Activated CD8-positive, alpha-beta T cell treated with anti-CD3 and anti-CD28 coated beads for 36 hours (primary cell): ENCODE data around the gene DNAH6. TPM values are rescaled to one million over a fixed set of nuclear protein-coding genes. Genes with fewer than 3 reads are reported as not detected.
"Not testable (repeated sequence)": the region's sequence is repeated elsewhere in the genome, so short reads cannot be mapped to it uniquely, and the experiment has no call there.

Experiments used
- ATAC-seq: fragments of 200-7000 bp; cut with Tn5 transposase; one replicate; pipeline ENCODE4 v1.10.0; 2021; ENCODE audit warnings: mild to moderate bottlenecking, moderate library complexity
- CTCF ChIA-PET: fragments of 350-600 bp; sonication (Branson Sonifier 250); formaldehyde crosslinking; loops from one replicate; lab custom pipeline; 2021; ENCODE audit warnings: antibody characterized with exemption; lab: Charles Lee
- POLR2A ChIA-PET: fragments of 350-600 bp; sonication (Branson Sonifier 250); formaldehyde crosslinking; loops from one replicate; lab custom pipeline; 2021; ENCODE audit warnings: antibody characterized with exemption; lab: Charles Lee
- DNase-seq: peaks from one replicate; pipeline ENCODE4 v3.0.0-alpha.2; 2020
- H3K27ac Mint-ChIP-seq: one replicate; pipeline ENCODE4 v1.8.0; 2021; ENCODE audit warnings: mild to moderate bottlenecking, mixed read lengths
- H3K27me3 Mint-ChIP-seq: one replicate; pipeline ENCODE4 v1.8.0; 2021; ENCODE audit warnings: mixed read lengths
- H3K36me3 Mint-ChIP-seq: one replicate; pipeline ENCODE4 v1.8.0; 2021; ENCODE audit warnings: low read depth, mixed read lengths
- H3K4me1 Mint-ChIP-seq: one replicate; pipeline ENCODE4 v1.8.0; 2021; ENCODE audit warnings: low read depth, mixed read lengths
- H3K4me3 Mint-ChIP-seq: one replicate; pipeline ENCODE4 v1.8.0; 2021; ENCODE audit warnings: mild to moderate bottlenecking, moderate library complexity, mixed read lengths
- H3K9me3 Mint-ChIP-seq: one replicate; pipeline ENCODE4 v1.8.0; 2021; ENCODE audit warnings: mixed read lengths
- intact Hi-C: fragments of 100-400 bp; cut with micrococcal nuclease; formaldehyde crosslinking; loops from one replicate; pipeline ENCODE4 v1.10.0; 2022
- total RNA-seq, 2 experiments: library from RNA; stranded (reverse); gene quantifications; one replicate each; pipeline ENCODE4 v1.2.3, GENCODE V29; 2021
- TF ChIP-seq, protein P1 (sequence below): fragments of 200-600 bp; IDR thresholded peaks from one replicate; pipeline ENCODE4 v1.8.0; 2022; ENCODE audit warnings: antibody characterized with exemption, mild to moderate bottlenecking

DNAH6 gene
- total RNA-seq, 2 experiments from 2014 or later, result 0.90 to 1.3 TPM

DNA sequence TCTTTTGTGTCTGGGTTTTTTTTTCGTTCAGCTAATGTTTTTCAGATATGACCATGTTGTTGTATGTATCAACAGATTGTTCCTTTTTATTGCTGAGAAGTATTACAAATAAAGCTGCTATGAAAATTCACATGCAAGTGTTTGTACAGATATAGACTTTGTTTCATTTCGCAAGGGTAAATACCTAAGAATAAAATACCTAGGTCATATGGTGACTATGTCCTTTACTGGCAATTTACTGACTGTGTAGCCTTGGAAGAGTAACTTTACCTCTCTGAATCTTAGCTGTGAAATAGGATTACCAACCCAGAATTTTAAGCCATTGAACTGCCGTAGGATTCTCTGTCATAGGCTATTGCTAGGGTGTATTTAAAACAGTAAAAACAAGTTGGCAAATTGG, 19.0 kb upstream of the DNAH6 start:
- Mint-ChIP-seq H3K27ac (no peak overlapping the region), H3K36me3 (no peaks in the 10 kb centered on the region), H3K27me3 (no peaks in the 10 kb centered on the region), H3K4me1 (peaks cover 15% of the 10 kb centered on the region), H3K4me3 (no peak overlapping the region), H3K9me3 (peaks cover 1% of the 10 kb centered on the region)
- POLR2A ChIA-PET, result no interaction called here
- CTCF ChIA-PET, result interaction anchor here (0.9 to 2.3 kb wide), 7 partner anchors 18 to 429 kb away, joined by 3 to 25 read pairs (median 4); partner anchors contain the start of gene DNAH6
- DNase-seq, result no peak
- intact Hi-C loops, result loop anchor here (5.0 kb wide), 2 partner anchors 135 to 370 kb away; no protein-coding TSS in a partner anchor
- TF ChIP-seq, protein P1, sequence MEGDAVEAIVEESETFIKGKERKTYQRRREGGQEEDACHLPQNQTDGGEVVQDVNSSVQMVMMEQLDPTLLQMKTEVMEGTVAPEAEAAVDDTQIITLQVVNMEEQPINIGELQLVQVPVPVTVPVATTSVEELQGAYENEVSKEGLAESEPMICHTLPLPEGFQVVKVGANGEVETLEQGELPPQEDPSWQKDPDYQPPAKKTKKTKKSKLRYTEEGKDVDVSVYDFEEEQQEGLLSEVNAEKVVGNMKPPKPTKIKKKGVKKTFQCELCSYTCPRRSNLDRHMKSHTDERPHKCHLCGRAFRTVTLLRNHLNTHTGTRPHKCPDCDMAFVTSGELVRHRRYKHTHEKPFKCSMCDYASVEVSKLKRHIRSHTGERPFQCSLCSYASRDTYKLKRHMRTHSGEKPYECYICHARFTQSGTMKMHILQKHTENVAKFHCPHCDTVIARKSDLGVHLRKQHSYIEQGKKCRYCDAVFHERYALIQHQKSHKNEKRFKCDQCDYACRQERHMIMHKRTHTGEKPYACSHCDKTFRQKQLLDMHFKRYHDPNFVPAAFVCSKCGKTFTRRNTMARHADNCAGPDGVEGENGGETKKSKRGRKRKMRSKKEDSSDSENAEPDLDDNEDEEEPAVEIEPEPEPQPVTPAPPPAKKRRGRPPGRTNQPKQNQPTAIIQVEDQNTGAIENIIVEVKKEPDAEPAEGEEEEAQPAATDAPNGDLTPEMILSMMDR, result no peak
- no peak for ATAC-seq

DNA sequence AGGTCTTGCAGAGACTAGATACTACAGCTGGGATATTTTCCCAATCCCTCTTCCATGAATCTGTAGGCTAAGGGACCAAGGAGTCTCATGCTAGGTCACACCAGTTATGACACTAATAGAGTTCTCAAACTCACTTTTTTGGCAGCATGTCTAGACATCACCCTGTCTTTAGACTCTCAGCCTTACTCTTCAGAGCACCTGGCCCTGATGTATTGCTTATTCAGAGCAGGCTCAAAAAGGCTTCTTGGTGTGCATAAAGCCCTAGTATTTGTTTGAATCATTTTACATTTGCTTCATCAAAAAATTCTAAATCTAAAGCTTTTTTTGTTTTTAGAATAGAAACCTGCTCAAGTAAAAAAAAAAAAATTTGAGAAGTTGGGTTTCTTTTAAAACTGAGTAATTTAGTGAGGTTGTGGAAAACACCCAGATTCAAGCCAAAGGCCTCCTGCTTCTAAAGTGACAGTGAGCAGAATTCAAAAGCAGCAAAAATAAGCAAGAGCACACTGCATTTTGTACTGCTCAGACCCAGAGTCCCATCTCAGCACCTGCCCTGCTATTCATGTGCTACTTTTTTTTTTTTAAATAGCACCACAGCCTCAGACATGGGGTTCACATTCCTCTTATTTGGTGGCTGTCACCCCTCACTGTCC, 18.0 kb upstream of the DNAH6 start:
- H3K36me3 Mint-ChIP-seq, result no peaks in the 10 kb centered on the region
- peaks cover 2% of the 10 kb centered on the region for H3K9me3 Mint-ChIP-seq
- ATAC-seq (no peak), DNase-seq (no peak)
- POLR2A ChIA-PET, result no interaction called here
- intact Hi-C loops, result loop anchor here (5.0 kb wide), 2 partner anchors 134 to 369 kb away; no protein-coding TSS in a partner anchor
- no peak overlapping the region for H3K4me3 Mint-ChIP-seq
- H3K27ac Mint-ChIP-seq, result no peak overlapping the region
- peaks cover 15% of the 10 kb centered on the region for H3K4me1 Mint-ChIP-seq
- TF ChIP-seq, protein P1, result no peak
- CTCF ChIA-PET, result interaction anchor here (0.9 to 2.3 kb wide), 8 partner anchors 17 to 428 kb away, joined by 3 to 25 read pairs (median 4); partner anchors contain the start of gene DNAH6
- H3K27me3 Mint-ChIP-seq, result no peaks in the 10 kb centered on the region

DNA sequence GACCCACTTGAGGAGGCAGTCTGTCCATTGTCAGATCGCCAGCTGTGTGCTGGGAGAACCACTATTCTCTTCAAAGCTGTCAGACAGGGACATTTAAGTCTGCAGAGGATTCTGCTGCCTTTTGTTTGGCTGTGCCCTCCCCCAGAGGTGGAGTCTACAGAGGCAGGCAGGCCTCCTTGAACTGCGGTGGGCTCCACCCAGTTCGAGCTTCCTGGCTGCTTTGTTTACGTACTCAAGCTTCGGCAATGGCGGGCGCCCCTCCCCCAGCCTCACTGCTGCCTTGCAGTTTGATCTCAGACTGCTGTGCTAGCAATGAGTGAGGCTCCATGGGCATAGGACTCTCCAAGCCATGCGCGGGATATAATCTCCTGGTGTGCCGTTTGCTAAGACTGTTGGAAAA, 5.3 kb upstream of the DNAH6 start:
- H3K4me1 Mint-ChIP-seq, DNase-seq, H3K36me3 Mint-ChIP-seq, H3K27me3 Mint-ChIP-seq, H3K9me3 Mint-ChIP-seq, POLR2A ChIA-PET, ATAC-seq, H3K27ac Mint-ChIP-seq, H3K4me3 Mint-ChIP-seq, CTCF ChIA-PET, intact Hi-C loops: not testable (repeated sequence)

DNA sequence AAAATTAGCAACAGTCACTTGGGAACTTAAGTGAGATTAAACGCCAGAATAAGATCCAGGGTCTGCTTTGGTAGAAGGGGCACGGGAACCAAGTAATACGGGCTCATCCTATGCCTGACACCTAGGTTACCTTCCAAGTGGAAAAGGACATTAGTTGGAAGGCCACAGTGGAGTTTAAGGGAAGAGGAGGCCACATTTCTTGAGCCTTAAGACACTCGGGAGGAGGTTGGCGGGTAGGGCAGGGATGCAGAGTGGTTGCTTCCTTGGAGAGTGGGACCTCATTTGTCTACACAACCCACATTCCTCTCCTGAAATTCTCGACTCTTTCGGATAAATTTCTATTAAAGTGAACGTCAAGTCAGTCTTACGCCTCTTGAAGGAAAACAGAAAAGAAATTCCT, 510 bp upstream of the DNAH6 start:
- Mint-ChIP-seq H3K9me3 (peaks cover 5% of the 10 kb centered on the region), H3K36me3 (peaks cover 4% of the 10 kb centered on the region), H3K4me3 (peak overlapping the region; percentile 79), H3K4me1 (peaks cover 20% of the 10 kb centered on the region), H3K27ac (no peak overlapping the region), H3K27me3 (no peaks in the 10 kb centered on the region)
- intact Hi-C loops, result no loop called here
- POLR2A ChIA-PET, result interaction anchor here (0.8 kb wide), 1 partner anchor 391 kb away, joined by 3 read pairs; no protein-coding TSS in a partner anchor
- ATAC-seq (no peak), DNase-seq (no peak)
- CTCF ChIA-PET, result interaction anchor here (1.0 to 3.3 kb wide), 3 partner anchors 11 to 410 kb away, joined by 3 to 12 read pairs (median 4); no protein-coding TSS in a partner anchor
- TF ChIP-seq, protein P1, result no peak

DNA sequence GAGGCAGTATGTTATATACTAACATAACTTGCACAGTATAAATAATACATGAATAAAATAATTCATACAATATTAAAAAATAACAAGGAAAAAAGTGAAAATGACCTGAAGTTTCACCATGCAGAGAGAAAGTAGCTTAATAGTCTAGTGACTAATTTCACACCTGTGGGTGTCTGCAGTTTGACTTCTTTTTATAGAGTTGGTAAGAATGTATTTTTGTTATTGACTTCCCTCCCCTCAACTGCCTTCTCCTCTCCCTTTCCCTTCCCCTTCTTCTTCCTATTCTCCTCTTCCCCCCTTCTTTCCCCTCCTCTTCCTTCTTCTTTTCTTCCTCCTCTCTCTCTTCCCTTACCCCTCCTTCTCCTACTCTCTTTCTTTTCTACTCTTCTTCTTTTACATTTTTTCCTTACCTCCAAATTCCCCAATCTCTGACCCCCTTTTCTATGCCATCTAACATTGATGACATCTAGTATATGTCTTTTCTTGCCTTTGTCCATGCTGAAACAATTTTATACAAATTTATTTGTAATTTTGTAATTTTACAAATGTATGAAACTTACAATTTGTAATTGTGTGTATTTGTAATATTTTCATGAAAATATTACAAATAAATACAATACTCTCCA, 3.1 kb downstream of the DNAH6 start:
- Mint-ChIP-seq H3K9me3 (peaks cover 10% of the 10 kb centered on the region), H3K27ac (peak overlapping the region; percentile 22), H3K36me3 (peaks cover 1% of the 10 kb centered on the region), H3K4me3 (no peak overlapping the region), H3K27me3 (no peaks in the 10 kb centered on the region), H3K4me1 (peaks cover 20% of the 10 kb centered on the region)
- ATAC-seq (no peak), DNase-seq (no peak)
- TF ChIP-seq, protein P1, result no peak
- intact Hi-C loops, result no loop called here
- CTCF ChIA-PET, result interaction anchor here (0.9 kb wide), 1 partner anchor 363 kb away, joined by 3 read pairs; no protein-coding TSS in a partner anchor
- POLR2A ChIA-PET, result no interaction called here
